SK-N-SH (cell line): Measurements from ENCODE around the gene BMP2K. TPM values are rescaled to one million over a fixed set of nuclear protein-coding genes. Genes with fewer than 3 reads are reported as not detected.

Experiments used
- CTCF ChIA-PET: fragments of 300-600, 350-600 bp; formaldehyde crosslinking; extraction: SDS; loops from one replicate; lab custom pipeline; 2021; lab: Yijun Ruan, JAX
- POLR2A ChIA-PET: fragments of 350-600 bp; sonication (Branson Sonifier 250); formaldehyde crosslinking; extraction: SDS; loops from one replicate; lab custom pipeline; 2020; ENCODE audit warnings: antibody characterized with exemption, inconsistent platforms; lab: Yijun Ruan, JAX
- DNase-seq: peaks from one replicate; pipeline ENCODE4 v3.0.0; 2012
- H2AFZ ChIP-seq: fragments of 200-600 bp; sonication (generic); 2 replicates; pipeline ENCODE4 v1.8.1; 2016; ENCODE audit warnings: antibody characterized with exemption, mild to moderate bottlenecking, low read depth
- H3F3A ChIP-seq: fragments of 200-600 bp; sonication (generic); replicated peaks from 2 replicates; pipeline ENCODE3; 2016; ENCODE audit warnings: antibody characterized with exemption, mild to moderate bottlenecking; ENCODE audit not compliant: insufficient read depth
- H3K27ac ChIP-seq, 2 experiments: fragments of 200-500 bp in 1 of 2; fragments of 200-600 bp in 1 of 2; sonication (Bioruptor generic) in 1 of 2; sonication (generic), shearing (Covaris generic) in 1 of 2; 2 replicates each; pipeline versions ENCODE4 v1.5.1 to v1.6.1; 2014 to 2016; ENCODE audit warnings: low read depth in 2 of 2, inconsistent platforms in 1 of 2, low read length in 1 of 2, mild to moderate bottlenecking in 1 of 2, mixed read lengths in 1 of 2
- H3K27me3 ChIP-seq: fragments of 200-600 bp; sonication (generic), shearing (Covaris generic); 2 replicates; pipeline ENCODE4 v1.6.1; 2016; ENCODE audit warnings: mixed run types; ENCODE audit not compliant: insufficient read depth
- H3K36me3 ChIP-seq, 2 experiments: fragments of 200-500 bp in 1 of 2; fragments of 200-600 bp in 1 of 2; sonication (Bioruptor generic) in 1 of 2; sonication (generic) in 1 of 2; replicated peaks in 1 of 2; 2 replicates each; pipeline versions ENCODE3 to v1.5.1; 2014 to 2016; ENCODE audit warnings: low read length in 1 of 2, mild to moderate bottlenecking in 1 of 2; ENCODE audit not compliant: insufficient read depth in 2 of 2, control insufficient read depth in 1 of 2
- H3K4me1 ChIP-seq, 2 experiments: fragments of 200-500 bp in 1 of 2; fragments of 200-600 bp in 1 of 2; sonication (Bioruptor generic) in 1 of 2; sonication (generic), shearing (Covaris generic) in 1 of 2; 2 replicates each; pipeline versions ENCODE4 v1.5.1 to v1.6.1; 2014 to 2016; ENCODE audit warnings: low read depth in 1 of 2, low read length in 1 of 2, mixed run types in 1 of 2; ENCODE audit not compliant: insufficient read depth in 2 of 2, control insufficient read depth in 1 of 2
- H3K4me2 ChIP-seq: fragments of 200-600 bp; sonication (generic), shearing (Covaris generic); 2 replicates; pipeline ENCODE4 v1.6.1; 2017; ENCODE audit warnings: mixed run types
- H3K4me3 ChIP-seq, 2 experiments: fragments of 200-500 bp in 1 of 2; fragments of 200-600 bp in 1 of 2; sonication (Bioruptor generic) in 1 of 2; sonication (generic), shearing (Covaris generic) in 1 of 2; 2 replicates each; pipeline versions ENCODE4 v1.5.1 to v1.8.1; 2014 to 2016; ENCODE audit warnings: low read depth in 2 of 2, inconsistent platforms in 1 of 2, low read length in 1 of 2, mild to moderate bottlenecking in 1 of 2, mixed read lengths in 1 of 2, moderate library complexity in 1 of 2
- H3K79me2 ChIP-seq: fragments of 200-600 bp; sonication (generic); 2 replicates; pipeline ENCODE4 v1.8.1; 2017; ENCODE audit warnings: mild to moderate bottlenecking; ENCODE audit not compliant: insufficient read depth
- H3K9ac ChIP-seq: fragments of 200-600 bp; sonication (generic); 2 replicates; pipeline ENCODE4 v1.6.1; 2017; ENCODE audit warnings: mixed run types
- H3K9me2 ChIP-seq: fragments of 200-600 bp; sonication (generic); 2 replicates; pipeline ENCODE4 v1.6.1; 2017; ENCODE audit warnings: mixed run types
- H3K9me3 ChIP-seq: fragments of 200-600 bp; sonication (generic); 2 replicates; pipeline ENCODE4 v1.6.1; 2017; ENCODE audit warnings: mixed run types, mild to moderate bottlenecking, moderate library complexity
- H4K20me1 ChIP-seq: fragments of 200-600 bp; sonication (generic); 2 replicates; pipeline ENCODE4 v1.6.1; 2017; ENCODE audit warnings: mild to moderate bottlenecking, mixed run types; ENCODE audit not compliant: insufficient read depth
- CHD2 ChIP-seq: fragments of 150-350 bp; IDR thresholded peaks from 2 replicates; pipeline ENCODE4 v1.6.1; 2018; ENCODE audit warnings: low read length; ENCODE audit not compliant: partially characterized antibody
- EP300 ChIP-seq, 2 experiments: IDR thresholded peaks; 2 replicates each; pipeline versions ENCODE4 v1.4.0 to v1.6.1; 2012; ENCODE audit warnings: borderline replicate concordance in 1 of 2, low read depth in 1 of 2, low read length in 1 of 2
- GABPA ChIP-seq: IDR thresholded peaks from 2 replicates; pipeline ENCODE4 v1.4.0; 2012; ENCODE audit warnings: low read depth, mild to moderate bottlenecking
- GATA2 ChIP-seq: sonication (generic); formaldehyde crosslinking; IDR thresholded peaks from 2 replicates; pipeline ENCODE4 v1.5.0; 2020; ENCODE audit warnings: mild to moderate bottlenecking, missing genetic modification reagents
- JUND ChIP-seq: IDR thresholded peaks from 2 replicates; pipeline ENCODE4 v1.4.0; 2012
- MAX ChIP-seq: IDR thresholded peaks from 2 replicates; pipeline ENCODE4 v1.4.0; 2012; ENCODE audit warnings: low read depth
- MEF2A ChIP-seq: IDR thresholded peaks from 2 replicates; pipeline ENCODE4 v1.4.0; 2012; ENCODE audit warnings: low read depth, borderline replicate concordance
- MXI1 ChIP-seq: IDR thresholded peaks from 2 replicates; pipeline ENCODE4 v1.6.1; 2012; ENCODE audit warnings: mild to moderate bottlenecking, low read depth, low read length, improper control_type of control experiment
- NRF1 ChIP-seq: IDR thresholded peaks from 2 replicates; pipeline ENCODE4 v1.6.1; 2012; ENCODE audit warnings: low read depth, mild to moderate bottlenecking, low read length
- POLR2AphosphoS5 ChIP-seq: IDR thresholded peaks from 2 replicates; pipeline ENCODE4 v1.6.1; 2012; ENCODE audit warnings: low read depth, low read length
- RCOR1 ChIP-seq: fragments of 150-350 bp; IDR thresholded peaks from 2 replicates; pipeline ENCODE4 v1.6.1; 2017; ENCODE audit warnings: antibody characterized with exemption, low read length
- SIN3A ChIP-seq: IDR thresholded peaks from 2 replicates; pipeline ENCODE4 v1.6.1; 2012; ENCODE audit warnings: low read depth, mild to moderate bottlenecking, low read length, moderate library complexity, borderline replicate concordance
- TAF1 ChIP-seq: IDR thresholded peaks from 2 replicates; pipeline ENCODE4 v1.6.1; 2012; ENCODE audit warnings: low read depth, mild to moderate bottlenecking, low read length, moderate library complexity, borderline replicate concordance
- TEAD4 ChIP-seq: IDR thresholded peaks from 2 replicates; pipeline ENCODE4 v1.4.0; 2012; ENCODE audit warnings: mild to moderate bottlenecking, borderline replicate concordance; ENCODE audit not compliant: insufficient read depth
- USF1 ChIP-seq: IDR thresholded peaks from 2 replicates; pipeline ENCODE4 v1.4.0; 2012; ENCODE audit warnings: low read depth, borderline replicate concordance
- YY1 ChIP-seq: IDR thresholded peaks from 2 replicates; pipeline ENCODE4 v1.4.0; 2012; ENCODE audit warnings: low read depth, mild to moderate bottlenecking
- WGBS: methylation state at CpG from one replicate; pipeline ENCODE4 v1.1.6; 2017; ENCODE audit warnings: low lambda C conversion rate; 5-methylcytosine and 5-hydroxymethylcytosine counted together
- polyA plus RNA-seq, 3 experiments: library from polyadenylated mRNA; depleted of rRNA; stranded (reverse); fragments of >200 nt; gene quantifications; 2 replicates each; pipeline ENCODE4 v1.2.3, GENCODE V29; 2012
- TF ChIP-seq, protein P1 (sequence below): IDR thresholded peaks from 2 replicates; pipeline ENCODE4 v1.6.1; 2012; ENCODE audit warnings: mild to moderate bottlenecking, low read depth, low read length, moderate library complexity
- TF ChIP-seq, protein P2 (sequence below): fragments of 150-350 bp; IDR thresholded peaks from 2 replicates; pipeline ENCODE4 v1.6.1; 2017; ENCODE audit warnings: antibody characterized with exemption, low read length, low read depth, borderline replicate concordance

Gene BMP2K
- polyA plus RNA-seq, 1 of the 3 experiments (the other 2 are of a cell fraction) = 7.2 TPM

- Histone ChIP-seq H3K9ac (peak overlapping the region; percentile 94), H3K79me2 (peaks cover 39% of the 10 kb centered on the region), H2AFZ (peak overlapping the region; percentile 99), H3K36me3 (no peaks in the 10 kb centered on the region), H4K20me1 (peaks cover 31% of the 10 kb centered on the region), H3K9me2 (no peaks in the 10 kb centered on the region), H3K4me2 (peak overlapping the region; percentile 93), H3K9me3 (no peaks in the 10 kb centered on the region), H3K4me3 (peak overlapping the region; percentile 71 to 95), H3K27me3 (no peaks in the 10 kb centered on the region), H3K27ac (peak overlapping the region; percentile 95 to 96), H3K4me1 (peaks cover 10% of the 10 kb centered on the region in 2 experiments; a peak in 2 of 4 replicates)
- ChIA-PET CTCF (interaction anchor here (0.6 to 1.7 kb wide), 4 partner anchors 39 to 1339 kb away, joined by 3 to 5 read pairs (median 3); no protein-coding TSS in a partner anchor), POLR2A (interaction anchor here (0.6 kb wide), 1 partner anchor 13 kb away, joined by 4 read pairs; no protein-coding TSS in a partner anchor)
- WGBS = 0% methylated on average over 19 of the region's 54 CpGs
- peak; percentile 94 for DNase-seq
- TF ChIP-seq GABPA = peak; percentile 71
- TF ChIP-seq RCOR1 = 0 out of 2 replicates have a peak, but pooled peaks have one; percentile 4
- TF ChIP-seq, protein P1, sequence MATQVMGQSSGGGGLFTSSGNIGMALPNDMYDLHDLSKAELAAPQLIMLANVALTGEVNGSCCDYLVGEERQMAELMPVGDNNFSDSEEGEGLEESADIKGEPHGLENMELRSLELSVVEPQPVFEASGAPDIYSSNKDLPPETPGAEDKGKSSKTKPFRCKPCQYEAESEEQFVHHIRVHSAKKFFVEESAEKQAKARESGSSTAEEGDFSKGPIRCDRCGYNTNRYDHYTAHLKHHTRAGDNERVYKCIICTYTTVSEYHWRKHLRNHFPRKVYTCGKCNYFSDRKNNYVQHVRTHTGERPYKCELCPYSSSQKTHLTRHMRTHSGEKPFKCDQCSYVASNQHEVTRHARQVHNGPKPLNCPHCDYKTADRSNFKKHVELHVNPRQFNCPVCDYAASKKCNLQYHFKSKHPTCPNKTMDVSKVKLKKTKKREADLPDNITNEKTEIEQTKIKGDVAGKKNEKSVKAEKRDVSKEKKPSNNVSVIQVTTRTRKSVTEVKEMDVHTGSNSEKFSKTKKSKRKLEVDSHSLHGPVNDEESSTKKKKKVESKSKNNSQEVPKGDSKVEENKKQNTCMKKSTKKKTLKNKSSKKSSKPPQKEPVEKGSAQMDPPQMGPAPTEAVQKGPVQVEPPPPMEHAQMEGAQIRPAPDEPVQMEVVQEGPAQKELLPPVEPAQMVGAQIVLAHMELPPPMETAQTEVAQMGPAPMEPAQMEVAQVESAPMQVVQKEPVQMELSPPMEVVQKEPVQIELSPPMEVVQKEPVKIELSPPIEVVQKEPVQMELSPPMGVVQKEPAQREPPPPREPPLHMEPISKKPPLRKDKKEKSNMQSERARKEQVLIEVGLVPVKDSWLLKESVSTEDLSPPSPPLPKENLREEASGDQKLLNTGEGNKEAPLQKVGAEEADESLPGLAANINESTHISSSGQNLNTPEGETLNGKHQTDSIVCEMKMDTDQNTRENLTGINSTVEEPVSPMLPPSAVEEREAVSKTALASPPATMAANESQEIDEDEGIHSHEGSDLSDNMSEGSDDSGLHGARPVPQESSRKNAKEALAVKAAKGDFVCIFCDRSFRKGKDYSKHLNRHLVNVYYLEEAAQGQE = no peak
- no peak for TF ChIP-seq GATA2 (CRISPR knock-in tag)
- no peak for TF ChIP-seq TEAD4
- TF ChIP-seq CHD2 = peak; percentile 63
- TF ChIP-seq, protein P2, sequence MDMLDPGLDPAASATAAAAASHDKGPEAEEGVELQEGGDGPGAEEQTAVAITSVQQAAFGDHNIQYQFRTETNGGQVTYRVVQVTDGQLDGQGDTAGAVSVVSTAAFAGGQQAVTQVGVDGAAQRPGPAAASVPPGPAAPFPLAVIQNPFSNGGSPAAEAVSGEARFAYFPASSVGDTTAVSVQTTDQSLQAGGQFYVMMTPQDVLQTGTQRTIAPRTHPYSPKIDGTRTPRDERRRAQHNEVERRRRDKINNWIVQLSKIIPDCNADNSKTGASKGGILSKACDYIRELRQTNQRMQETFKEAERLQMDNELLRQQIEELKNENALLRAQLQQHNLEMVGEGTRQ = peak; percentile 79
- TF ChIP-seq POLR2AphosphoS5 = peak; percentile 61; the same call in 1 of the 2 replicates
- peak; percentile 9 to 13; a peak in 1 of 4 replicates for TF ChIP-seq EP300 (IDR thresholded peaks at IDR 0.05; ENCODE audit: borderline replicate concordance in 1 of 2, low read depth in 1 of 2, low read length in 1 of 2)
- no peak for TF ChIP-seq MEF2A
- peak; percentile 95 for TF ChIP-seq USF1
- TF ChIP-seq MXI1 = peak; percentile 55; the same call in 1 of the 2 replicates
- peak; percentile 80 for TF ChIP-seq NRF1
- TF ChIP-seq MAX = peak; percentile 80
- 0 out of 2 replicates have a peak, but pooled peaks have one; percentile 38 for TF ChIP-seq TAF1
- TF ChIP-seq YY1 = 0 out of 2 replicates have a peak, but pooled peaks have one; percentile 51
- TF ChIP-seq JUND = no peak
- TF ChIP-seq SIN3A = peak; percentile 26; the same call in 1 of the 2 replicates
- TF ChIP-seq, all 33 proteins: peak for 13
- H3F3A ChIP-seq = no peaks in the 10 kb centered on the region
These were observed 659 bp upstream of the BMP2K start for GRCh38 chr4:78775303-78776078.
